HUES64 (cell line): ENCODE results near the gene KCNG3.
"Not testable (repeated sequence)": the region's sequence is repeated elsewhere in the genome, so short reads cannot be mapped to it uniquely, and the experiment has no call there.

Source experiments
- H3K27ac ChIP-seq: 2 replicates; pipeline ENCODE4 v1.7.0; 2013; ENCODE audit warnings: low read depth, low read length, inconsistent platforms
- H3K27me3 ChIP-seq: 2 replicates; pipeline ENCODE4 v1.6.1; 2013; ENCODE audit warnings: mild to moderate bottlenecking, low read length; ENCODE audit not compliant: insufficient read depth
- H3K36me3 ChIP-seq: 2 replicates; pipeline ENCODE4 v1.6.1; 2013; ENCODE audit warnings: mild to moderate bottlenecking, low read length; ENCODE audit not compliant: insufficient read depth
- H3K4me1 ChIP-seq: 2 replicates; pipeline ENCODE4 v1.6.1; 2013; ENCODE audit warnings: mild to moderate bottlenecking, low read length, moderate library complexity; ENCODE audit not compliant: insufficient read depth
- H3K4me3 ChIP-seq: 2 replicates; pipeline ENCODE4 v1.5.1; 2013; ENCODE audit warnings: mild to moderate bottlenecking, low read length, moderate library complexity
- H3K9ac ChIP-seq: 2 replicates; pipeline ENCODE4 v1.6.1; 2013; ENCODE audit warnings: mild to moderate bottlenecking, low read depth, low read length
- H3K9me3 ChIP-seq: 2 replicates; pipeline ENCODE4 v1.6.1; 2013; ENCODE audit warnings: low read depth, low read length; ENCODE audit not compliant: insufficient read depth
- WGBS: fragments of 150-250, 120-280 bp; methylation state at CpG from one replicate; pipeline ENCODE4 v1.1.7; 2013; ENCODE audit warnings: missing lambda C conversion rate; 5-methylcytosine and 5-hydroxymethylcytosine counted together

The KCNG3 gene

GRCh38 chr2:42393320-42393719 is 100.5 kb downstream of the KCNG3 start:
- H3K27ac ChIP-seq, H3K9ac ChIP-seq, H3K27me3 ChIP-seq, H3K4me3 ChIP-seq, H3K36me3 ChIP-seq, H3K4me1 ChIP-seq, H3K9me3 ChIP-seq: not testable (repeated sequence)
- 98% methylated on average over 3 of the region's 3 CpGs for WGBS

DNA sequence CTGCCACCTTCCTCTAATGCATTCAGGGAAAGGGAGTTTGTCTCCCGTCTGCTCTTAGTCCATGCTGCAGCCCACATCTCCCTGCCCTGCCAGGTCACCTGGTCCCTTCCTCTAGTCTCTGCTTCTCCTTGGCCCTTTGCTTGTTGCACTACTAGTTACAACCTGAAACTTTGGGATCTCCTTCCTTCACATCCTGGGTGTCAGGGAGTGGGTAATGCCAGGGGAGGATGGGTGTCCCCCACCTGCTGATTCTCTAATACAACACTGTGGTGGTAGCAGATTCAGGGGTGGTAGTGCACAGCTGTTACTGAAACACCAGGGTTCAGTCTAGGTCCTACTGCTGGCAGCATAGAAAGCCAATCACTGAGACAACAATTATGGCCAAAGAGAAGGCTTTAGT is 101.6 kb downstream of the KCNG3 start:
- 90% methylated on average over 1 of the region's 1 CpG for WGBS
- Histone ChIP-seq H3K27me3 (no peaks in the 10 kb centered on the region), H3K4me1 (peaks cover 8% of the 10 kb centered on the region; the same call in 1 of the 2 replicates), H3K36me3 (no peaks in the 10 kb centered on the region), H3K4me3 (no peak overlapping the region), H3K27ac (no peak overlapping the region), H3K9me3 (no peaks in the 10 kb centered on the region), H3K9ac (no peak overlapping the region)
